ENCODE results near the gene DDX27.

Gene DDX27

DNA sequence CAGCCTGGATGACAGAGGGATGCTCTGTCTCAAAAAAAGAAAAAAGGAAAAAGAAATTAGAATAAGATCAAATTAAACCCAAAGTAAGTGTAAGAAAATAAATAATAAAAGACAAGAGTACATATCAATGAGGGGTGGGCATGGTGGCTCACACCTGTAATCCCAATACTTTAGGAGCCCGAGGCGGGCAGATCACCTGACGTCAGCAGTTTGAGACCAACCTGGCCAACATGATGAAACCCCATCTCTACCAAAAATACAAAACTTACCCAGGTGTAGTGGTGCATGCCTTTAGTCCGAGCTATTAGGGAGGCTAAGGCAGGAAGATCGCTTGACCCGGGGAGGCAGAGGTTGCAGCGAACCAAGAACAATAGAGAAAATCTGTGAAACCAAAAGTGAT, 16.2 kb upstream of the DDX27 start:
- Mint-ChIP-seq H3K27ac (no peak overlapping the region), H3K9me3 (peaks cover 4% of the 10 kb centered on the region)

DNA sequence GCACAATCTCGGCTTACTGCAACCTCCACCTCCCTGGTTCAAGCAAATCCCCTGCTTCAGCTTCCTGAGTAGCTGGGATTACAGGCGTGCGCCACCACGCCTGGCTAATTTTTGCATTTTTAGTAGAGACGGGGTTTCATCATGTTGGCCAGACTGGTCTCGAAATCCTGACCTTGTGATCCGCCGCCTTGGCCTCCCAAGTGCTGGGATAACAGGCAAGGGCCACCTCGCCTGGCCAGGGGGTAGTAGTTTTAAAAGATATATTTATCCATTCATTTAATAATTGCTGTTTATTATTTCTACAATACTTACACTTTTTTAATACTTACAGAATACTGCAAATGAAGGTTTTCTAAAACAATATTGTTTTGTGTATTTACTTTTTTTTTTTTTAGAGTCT, 15.5 kb upstream of the DDX27 start:
- TF ChIP-seq, protein P1, sequence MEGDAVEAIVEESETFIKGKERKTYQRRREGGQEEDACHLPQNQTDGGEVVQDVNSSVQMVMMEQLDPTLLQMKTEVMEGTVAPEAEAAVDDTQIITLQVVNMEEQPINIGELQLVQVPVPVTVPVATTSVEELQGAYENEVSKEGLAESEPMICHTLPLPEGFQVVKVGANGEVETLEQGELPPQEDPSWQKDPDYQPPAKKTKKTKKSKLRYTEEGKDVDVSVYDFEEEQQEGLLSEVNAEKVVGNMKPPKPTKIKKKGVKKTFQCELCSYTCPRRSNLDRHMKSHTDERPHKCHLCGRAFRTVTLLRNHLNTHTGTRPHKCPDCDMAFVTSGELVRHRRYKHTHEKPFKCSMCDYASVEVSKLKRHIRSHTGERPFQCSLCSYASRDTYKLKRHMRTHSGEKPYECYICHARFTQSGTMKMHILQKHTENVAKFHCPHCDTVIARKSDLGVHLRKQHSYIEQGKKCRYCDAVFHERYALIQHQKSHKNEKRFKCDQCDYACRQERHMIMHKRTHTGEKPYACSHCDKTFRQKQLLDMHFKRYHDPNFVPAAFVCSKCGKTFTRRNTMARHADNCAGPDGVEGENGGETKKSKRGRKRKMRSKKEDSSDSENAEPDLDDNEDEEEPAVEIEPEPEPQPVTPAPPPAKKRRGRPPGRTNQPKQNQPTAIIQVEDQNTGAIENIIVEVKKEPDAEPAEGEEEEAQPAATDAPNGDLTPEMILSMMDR (IDR thresholded peaks at IDR 0.05; ENCODE audit: unreplicated experiment in 3 of 3): no peak
- Mint-ChIP-seq H3K27ac (no peak overlapping the region), H3K27me3 (ENCODE audit: low read depth) (no peaks in the 10 kb centered on the region), H3K36me3 (ENCODE audit: low read depth) (no peaks in the 10 kb centered on the region), H3K4me1 (no peaks in the 10 kb centered on the region), H3K4me3 (no peak overlapping the region), H3K9me3 (peaks cover 4% of the 10 kb centered on the region)

More for the DNA sequence above, 16.2 kb upstream of the DDX27 start:
- Mint-ChIP-seq H3K36me3 (ENCODE audit: low read depth) (no peaks in the 10 kb centered on the region), H3K4me3 (no peak overlapping the region), H3K27me3 (ENCODE audit: low read depth) (no peaks in the 10 kb centered on the region), H3K4me1 (no peaks in the 10 kb centered on the region)
- TF ChIP-seq, protein P1 (IDR thresholded peaks at IDR 0.05; ENCODE audit: unreplicated experiment in 3 of 3): no peak

DNA sequence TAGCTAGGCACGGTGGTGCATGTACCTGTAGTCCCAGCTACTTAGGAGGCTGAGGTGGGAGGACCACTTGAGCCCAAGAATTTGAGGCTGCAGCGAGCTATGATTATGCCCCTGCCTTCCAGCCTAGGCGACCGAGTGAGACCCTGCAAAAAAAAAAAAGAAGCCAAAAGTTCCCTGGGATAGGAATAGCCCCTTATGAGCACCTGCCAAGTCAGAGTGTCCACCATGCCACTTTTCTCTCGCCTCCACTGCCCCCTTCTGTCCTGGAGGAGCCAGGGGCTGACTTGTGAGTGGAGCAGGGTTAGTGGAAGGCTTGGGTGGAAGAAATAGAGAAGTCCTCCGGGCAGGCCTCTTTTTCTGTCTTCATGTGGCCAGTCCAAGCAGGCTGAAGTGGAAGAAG, 12.1 kb upstream of the DDX27 start:
- Mint-ChIP-seq H3K27ac (no peak overlapping the region), H3K27me3 (ENCODE audit: low read depth) (no peaks in the 10 kb centered on the region), H3K36me3 (ENCODE audit: low read depth) (no peaks in the 10 kb centered on the region), H3K4me3 (no peak overlapping the region), H3K9me3 (peaks cover 10% of the 10 kb centered on the region), H3K4me1 (no peaks in the 10 kb centered on the region)
- TF ChIP-seq, protein P1 (IDR thresholded peaks at IDR 0.05; ENCODE audit: unreplicated experiment in 3 of 3): no peak

DNA sequence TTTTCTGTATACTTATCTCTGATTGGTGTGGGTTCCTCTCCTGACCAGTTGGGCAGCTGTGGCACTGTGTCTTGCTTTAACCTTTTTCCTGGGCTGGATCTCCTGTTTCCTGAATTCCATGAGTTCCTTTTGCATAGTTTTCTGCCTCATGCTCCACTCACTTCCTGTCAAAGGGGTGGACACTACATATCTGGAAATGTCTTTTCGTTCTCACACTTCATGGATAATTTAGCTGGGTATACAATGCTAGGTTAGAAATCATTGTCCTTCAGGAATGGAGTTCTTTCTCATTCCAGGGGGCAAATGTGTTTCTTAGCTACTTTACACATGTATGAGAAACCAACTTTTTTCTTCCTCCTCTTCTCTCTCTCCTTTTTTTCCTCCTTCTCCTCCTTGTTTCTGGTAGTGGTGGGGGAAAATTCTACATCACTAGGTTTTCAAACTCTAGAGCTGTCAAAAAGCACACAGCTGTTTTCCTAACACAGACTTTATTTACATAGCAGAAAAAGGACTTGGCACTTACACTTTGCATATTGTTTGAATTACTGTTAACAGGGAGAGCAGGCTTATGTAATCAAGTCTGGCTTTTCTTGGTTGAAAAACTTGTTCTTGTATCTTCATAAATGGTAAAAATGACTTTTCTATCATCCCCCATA, 9.0 kb upstream of the DDX27 start:
- H3K36me3 Mint-ChIP-seq (ENCODE audit: low read depth): no peaks in the 10 kb centered on the region
- H3K9me3 Mint-ChIP-seq: peaks cover 10% of the 10 kb centered on the region
- no peaks in the 10 kb centered on the region for H3K4me1 Mint-ChIP-seq
- no peak overlapping the region for H3K4me3 Mint-ChIP-seq
- TF ChIP-seq, protein P1 (IDR thresholded peaks at IDR 0.05; ENCODE audit: unreplicated experiment in 3 of 3): no peak
- no peak overlapping the region for H3K27ac Mint-ChIP-seq
- no peaks in the 10 kb centered on the region for H3K27me3 Mint-ChIP-seq (ENCODE audit: low read depth)

DNA sequence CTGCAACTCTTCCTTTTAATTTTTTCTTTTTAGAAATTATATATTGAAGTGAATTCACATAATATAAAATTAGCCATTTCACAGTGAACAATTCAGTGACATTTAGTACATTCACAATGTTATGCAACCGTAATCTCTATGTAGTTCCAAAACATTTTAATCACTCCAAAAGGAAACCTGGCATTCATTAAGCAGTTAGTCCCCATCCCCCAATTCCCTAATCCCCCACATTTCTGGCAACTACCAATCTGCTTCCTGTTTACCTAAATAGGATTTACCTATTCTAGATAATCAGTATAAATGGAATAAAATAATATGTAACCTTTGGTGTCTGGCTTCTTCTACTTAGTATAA, 8.5 kb upstream of the DDX27 start:
- Mint-ChIP-seq H3K27ac (no peak overlapping the region), H3K4me3 (no peak overlapping the region), H3K4me1 (no peaks in the 10 kb centered on the region), H3K9me3 (peaks cover 10% of the 10 kb centered on the region), H3K27me3 (ENCODE audit: low read depth) (no peaks in the 10 kb centered on the region), H3K36me3 (ENCODE audit: low read depth) (no peaks in the 10 kb centered on the region)
- TF ChIP-seq, protein P1 (IDR thresholded peaks at IDR 0.05; ENCODE audit: unreplicated experiment in 3 of 3): no peak

DNA sequence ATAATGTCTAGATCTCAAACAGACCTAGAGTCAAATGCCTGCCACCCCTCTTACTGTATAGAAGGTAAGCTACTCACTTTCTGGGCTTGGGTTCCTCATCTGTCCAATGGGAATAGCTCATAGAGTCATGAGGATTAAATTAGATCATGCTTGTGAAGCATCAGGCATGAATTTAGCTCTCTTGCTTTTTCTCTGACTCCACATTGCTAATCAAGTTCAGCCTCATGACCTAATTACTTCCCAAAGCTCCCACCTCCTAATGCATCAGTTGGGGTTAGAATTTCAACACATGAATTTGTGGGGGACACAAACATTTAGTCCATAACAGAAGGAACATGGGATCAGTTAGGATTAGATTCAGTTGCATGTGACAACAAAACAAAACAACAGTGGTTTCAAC, 4.6 kb upstream of the DDX27 start:
- Mint-ChIP-seq H3K27ac (no peak overlapping the region), H3K4me3 (no peak overlapping the region), H3K4me1 (peaks cover 11% of the 10 kb centered on the region), H3K9me3 (peaks cover 10% of the 10 kb centered on the region), H3K27me3 (ENCODE audit: low read depth) (no peaks in the 10 kb centered on the region), H3K36me3 (ENCODE audit: low read depth) (no peaks in the 10 kb centered on the region)
- TF ChIP-seq, protein P1 (IDR thresholded peaks at IDR 0.05; ENCODE audit: unreplicated experiment in 3 of 3): no peak

Data from nephron (organoid).